WI38 (cell line): ENCODE results near the gene TRAF2.

Source experiments
- H3K4me3 ChIP-seq: 2 replicates; pipeline ENCODE4 v1.5.1; 2011; ENCODE audit warnings: low read depth, mild to moderate bottlenecking, control low read depth, low read length
- CTCF ChIP-seq: IDR thresholded peaks from 2 replicates; pipeline ENCODE4 v1.5.1; 2012; ENCODE audit warnings: low read depth, mild to moderate bottlenecking, control low read depth, low read length

Gene TRAF2

GRCh38 chr9:136850866-136851775 lies 35.2 kb upstream of the TRAF2 start:
- no peak overlapping the region for H3K4me3 ChIP-seq
- no peak for TF ChIP-seq CTCF

- TF ChIP-seq CTCF, result no peak
- H3K4me3 ChIP-seq, result no peak within 1 kb of the TSS
Measured at GRCh38 chr9:136851941-136852663, 34.2 kb upstream of the TRAF2 start, which contains the start of gene MAMDC4. Gene MAMDC4 (plus strand): TSS chr9:136852346. CDS start chr9:136852417, 71 bp downstream.

- no peak overlapping the region for H3K4me3 ChIP-seq
- no peak for TF ChIP-seq CTCF
Measured at GRCh38 chr9:136852664-136853595, 33.4 kb upstream of the TRAF2 start.

- H3K4me3 ChIP-seq, result no peak overlapping the region
- TF ChIP-seq CTCF, result no peak
Measured at GRCh38 chr9:136853596-136854112, 32.7 kb upstream of the TRAF2 start.

GRCh38 chr9:136854113-136854841 lies 32.0 kb upstream of the TRAF2 start:
- no peak overlapping the region for H3K4me3 ChIP-seq
- TF ChIP-seq CTCF, result no peak

GRCh38 chr9:136854842-136855460 lies 31.4 kb upstream of the TRAF2 start:
- no peak overlapping the region for H3K4me3 ChIP-seq
- no peak for TF ChIP-seq CTCF
